Frontal cortex (tissue), 4 donors: Measurements from ENCODE around the gene GRIK4. TPM values are rescaled to one million over a fixed set of nuclear protein-coding genes. Genes with fewer than 3 reads are reported as not detected.
"Not testable (repeated sequence)": the region's sequence is repeated elsewhere in the genome, so short reads cannot be mapped to it uniquely, and the experiment has no call there.

Experiments used
- DNase-seq, 2 donors: peaks; one replicate each; pipeline ENCODE4 v3.0.0; 2012; ENCODE audit warnings: low spot score in 2 of 2
- FAIRE-seq: peaks from 2 replicates; lab custom pipeline; 2012; peaks lifted over from hg19 to GRCh38; lab: Jason Lieb, UNC
- total RNA-seq: library from RNA; depleted of rRNA; stranded (reverse); fragments of >200 nt; gene quantifications from one replicate; pipeline ENCODE4 v1.2.3, GENCODE V29; 2014
- donor health status: control.
- donor health status: control.
- donor health status: control.

GRIK4 gene
- total RNA-seq, 1 donor from 2014 or later, result 3.3 TPM

- DNase-seq (no peak), FAIRE-seq (no peak)
These were observed 518.4 kb downstream of the GRIK4 start for GRCh38 chr11:121029813-121030445.

- DNase-seq, result no peak
- FAIRE-seq, result peak; percentile 13
These were observed 519.6 kb downstream of the GRIK4 start for GRCh38 chr11:121031167-121031566.

GRCh38 chr11:121031648-121032047 is 520.1 kb downstream of the GRIK4 start:
- FAIRE-seq, DNase-seq: not testable (repeated sequence)

- FAIRE-seq (no peak), DNase-seq (no peak)
These were observed 521.0 kb downstream of the GRIK4 start for GRCh38 chr11:121032546-121032945.

GRCh38 chr11:121033635-121034034 is 522.1 kb downstream of the GRIK4 start:
- DNase-seq (no peak), FAIRE-seq (no peak)

- no peak for DNase-seq
- no peak for FAIRE-seq
These were observed 523.7 kb downstream of the GRIK4 start for GRCh38 chr11:121035169-121035755.

GRCh38 chr11:121035780-121036179 is 524.2 kb downstream of the GRIK4 start:
- FAIRE-seq (no peak), DNase-seq (no peak)

- DNase-seq (no peak), FAIRE-seq (no peak)
These were observed 525.5 kb downstream of the GRIK4 start for GRCh38 chr11:121037016-121037415.

Other genes with a start within 250 kb of the GRIK4 start
- gene TLCD5, start 186.4 kb upstream of the GRIK4 start, total RNA-seq, result 16.3 TPM
- 202 TPM for gene ARHGEF12, start 175.3 kb upstream of the GRIK4 start, total RNA-seq